GM12865 (cell line): ENCODE measurements around the gene ADRA2C.

Experiments used
- DNase-seq: peaks from one replicate; pipeline ENCODE4 v3.0.0; 2010; ENCODE audit warnings: low read depth
- H3K4me3 ChIP-seq: 2 replicates; pipeline ENCODE4 v1.5.1; 2011; ENCODE audit warnings: mild to moderate bottlenecking, low read depth, low read length, control low read depth
- TF ChIP-seq, protein P1 (sequence below): IDR thresholded peaks from 2 replicates; pipeline ENCODE4 v1.5.1; 2011; ENCODE audit warnings: low read length, control low read depth, low read depth, inconsistent platforms; ENCODE audit not compliant: insufficient read depth; ENCODE audit errors: missing control alignments

Gene ADRA2C

DNA sequence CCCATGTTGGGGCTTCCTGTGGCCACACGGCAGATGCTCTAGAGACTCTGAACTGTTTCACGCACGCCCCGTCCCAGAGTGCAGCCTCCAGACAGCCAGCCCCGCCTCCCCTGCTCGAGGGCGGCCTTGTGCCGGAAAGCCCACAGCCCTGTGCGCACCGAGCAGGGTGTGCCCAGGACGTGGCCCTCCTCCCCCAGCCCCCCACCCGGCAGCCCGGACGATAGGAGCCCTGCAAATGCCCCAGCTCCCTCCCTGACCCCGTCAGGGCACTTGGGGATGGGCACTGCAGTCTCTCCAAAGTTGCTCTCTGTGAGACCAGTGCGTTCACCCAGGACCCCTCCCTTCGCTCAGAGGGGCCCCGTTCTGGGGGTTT is 37.3 kb downstream of the ADRA2C start:
- no peak for DNase-seq
- TF ChIP-seq, protein P1, sequence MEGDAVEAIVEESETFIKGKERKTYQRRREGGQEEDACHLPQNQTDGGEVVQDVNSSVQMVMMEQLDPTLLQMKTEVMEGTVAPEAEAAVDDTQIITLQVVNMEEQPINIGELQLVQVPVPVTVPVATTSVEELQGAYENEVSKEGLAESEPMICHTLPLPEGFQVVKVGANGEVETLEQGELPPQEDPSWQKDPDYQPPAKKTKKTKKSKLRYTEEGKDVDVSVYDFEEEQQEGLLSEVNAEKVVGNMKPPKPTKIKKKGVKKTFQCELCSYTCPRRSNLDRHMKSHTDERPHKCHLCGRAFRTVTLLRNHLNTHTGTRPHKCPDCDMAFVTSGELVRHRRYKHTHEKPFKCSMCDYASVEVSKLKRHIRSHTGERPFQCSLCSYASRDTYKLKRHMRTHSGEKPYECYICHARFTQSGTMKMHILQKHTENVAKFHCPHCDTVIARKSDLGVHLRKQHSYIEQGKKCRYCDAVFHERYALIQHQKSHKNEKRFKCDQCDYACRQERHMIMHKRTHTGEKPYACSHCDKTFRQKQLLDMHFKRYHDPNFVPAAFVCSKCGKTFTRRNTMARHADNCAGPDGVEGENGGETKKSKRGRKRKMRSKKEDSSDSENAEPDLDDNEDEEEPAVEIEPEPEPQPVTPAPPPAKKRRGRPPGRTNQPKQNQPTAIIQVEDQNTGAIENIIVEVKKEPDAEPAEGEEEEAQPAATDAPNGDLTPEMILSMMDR = no peak
- no peak overlapping the region for H3K4me3 ChIP-seq

DNA sequence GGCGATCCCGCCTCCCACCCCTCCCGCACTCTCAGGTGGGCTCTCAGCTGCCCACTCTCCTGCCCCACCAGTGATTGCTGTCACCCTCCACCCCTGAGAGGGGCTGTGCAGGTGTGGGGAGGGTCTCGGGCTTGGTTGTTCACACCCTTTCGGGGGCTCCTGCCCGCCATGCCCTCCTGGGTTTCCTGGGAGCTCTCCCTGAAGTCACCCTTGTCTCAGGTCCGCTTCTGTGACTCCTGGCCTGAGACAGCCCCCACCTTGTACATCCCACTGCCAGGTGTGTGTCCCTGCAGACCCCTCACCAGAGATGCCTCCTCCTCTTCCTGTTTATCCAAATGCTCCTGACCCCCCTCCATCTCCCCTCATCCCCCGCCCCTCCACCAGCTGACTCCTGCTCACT is 37.8 kb downstream of the ADRA2C start:
- TF ChIP-seq, protein P1 = no peak
- no peak for DNase-seq
- no peak overlapping the region for H3K4me3 ChIP-seq

DNA sequence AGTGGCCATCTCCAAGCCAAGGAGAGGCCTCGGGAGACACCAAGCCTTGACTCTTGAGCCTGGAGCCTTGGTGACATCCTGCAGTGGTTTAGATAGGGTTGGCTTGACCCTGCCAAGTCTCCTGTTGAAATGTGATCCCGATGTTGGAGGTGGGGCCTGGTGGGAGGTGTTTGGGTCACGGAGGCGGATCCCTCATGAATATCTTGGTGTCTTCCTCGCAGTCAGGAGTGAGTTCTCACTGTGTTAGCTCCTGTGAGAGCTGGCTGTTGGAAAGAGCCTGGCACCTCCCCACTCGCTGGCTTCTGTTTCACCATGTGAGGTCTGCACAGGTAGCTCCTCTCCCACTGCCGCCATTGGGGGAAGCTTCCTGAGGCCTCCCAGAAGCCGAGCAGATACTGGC is 38.8 kb downstream of the ADRA2C start:
- no peak for DNase-seq
- TF ChIP-seq, protein P1 = no peak
- H3K4me3 ChIP-seq = no peak overlapping the region

DNA sequence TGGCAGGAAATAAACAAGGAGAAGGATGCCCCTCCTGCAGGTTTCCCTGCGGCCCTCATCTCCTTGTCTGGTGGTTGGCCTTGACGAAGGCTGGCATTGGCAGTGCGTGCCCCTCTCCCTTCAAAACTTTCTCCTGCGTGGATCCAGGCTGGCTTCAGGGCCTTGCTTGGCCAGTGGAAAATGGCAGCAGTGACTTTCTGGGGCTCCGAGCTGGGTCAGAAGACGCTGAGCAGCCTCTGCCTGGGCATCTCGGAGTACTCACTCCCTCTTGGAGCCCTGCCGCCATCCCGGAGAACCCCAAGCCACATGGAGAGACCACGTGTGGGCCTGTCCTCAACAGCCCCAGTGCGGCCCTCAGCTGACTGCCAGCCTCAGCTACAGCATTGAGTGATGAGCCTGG is 39.5 kb downstream of the ADRA2C start:
- no peak overlapping the region for H3K4me3 ChIP-seq
- TF ChIP-seq, protein P1 = no peak
- no peak for DNase-seq

DNA sequence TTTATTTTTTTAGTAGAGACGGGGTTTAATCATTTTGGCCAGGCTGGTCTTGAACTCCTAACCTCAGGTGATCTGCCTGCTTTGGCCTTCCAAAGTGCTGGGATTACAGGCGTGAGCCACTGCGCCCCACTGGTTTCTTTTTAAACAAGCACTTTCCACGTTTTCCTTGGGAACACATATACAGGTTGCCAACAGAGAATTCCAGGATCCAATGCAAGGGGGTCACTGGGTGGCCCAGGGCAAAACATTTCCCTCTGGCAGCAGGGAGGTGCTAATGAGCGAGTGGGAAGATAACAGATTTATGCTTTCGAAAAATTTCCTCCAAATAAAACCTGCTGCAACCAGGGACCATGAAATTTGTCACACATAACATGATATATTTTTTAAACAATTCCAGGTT is 41.1 kb downstream of the ADRA2C start:
- no peak overlapping the region for H3K4me3 ChIP-seq
- TF ChIP-seq, protein P1 = no peak
- DNase-seq = no peak

DNA sequence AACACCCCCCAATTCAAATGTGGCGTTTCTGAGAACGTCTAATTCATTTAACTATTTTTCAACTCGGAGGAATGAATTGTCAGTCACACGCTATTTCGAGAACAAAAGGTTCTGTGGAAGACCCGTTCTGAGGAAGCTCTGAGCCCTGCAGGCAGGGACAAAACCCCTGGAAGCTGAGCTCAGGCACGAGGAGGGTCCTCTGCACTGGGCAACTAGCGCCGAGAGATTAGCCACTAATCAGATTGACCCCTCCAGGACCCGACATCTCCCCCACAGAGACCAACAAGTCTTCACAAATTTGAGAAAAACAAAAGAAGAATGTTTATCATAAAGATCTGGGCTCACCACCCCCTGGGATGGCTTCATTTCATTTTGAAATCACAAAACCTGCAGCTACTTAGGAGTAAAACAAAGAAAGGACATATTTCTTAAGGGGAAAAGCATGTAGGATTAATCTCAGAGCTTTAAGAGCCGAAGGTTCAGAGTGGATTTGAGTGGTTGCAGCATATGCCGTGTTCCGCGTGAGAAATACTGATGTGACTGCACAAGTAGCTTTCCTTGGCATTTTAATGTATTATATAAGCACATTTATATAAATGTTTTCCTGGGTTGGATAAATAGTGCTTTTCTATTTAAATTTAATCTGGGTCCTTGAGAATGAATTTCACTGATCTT is 41.8 kb downstream of the ADRA2C start:
- H3K4me3 ChIP-seq = no peak overlapping the region
- TF ChIP-seq, protein P1 = no peak
- DNase-seq = no peak

DNA sequence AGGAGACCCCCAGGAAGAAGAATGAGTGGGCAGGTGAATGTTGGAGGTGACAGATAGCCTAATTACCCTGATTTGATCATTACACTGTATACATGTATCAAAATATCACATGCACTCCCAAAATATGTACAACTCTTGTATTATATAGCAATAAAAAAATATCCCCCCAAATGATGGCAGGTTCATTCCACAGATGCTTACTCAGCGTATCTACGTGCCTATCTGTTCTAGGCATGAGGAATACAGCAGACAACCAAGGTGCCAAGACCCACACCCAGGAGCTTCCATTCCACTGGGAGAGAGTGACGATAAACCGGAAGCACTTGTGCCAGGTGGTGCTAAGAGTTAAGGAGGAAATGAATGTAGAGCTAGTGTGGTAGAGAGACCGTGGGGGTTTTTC is 42.4 kb downstream of the ADRA2C start:
- DNase-seq = no peak
- H3K4me3 ChIP-seq = no peak overlapping the region
- TF ChIP-seq, protein P1 = no peak
